Measurements from ENCODE around the gene TMCO4.

Gene TMCO4

DNA sequence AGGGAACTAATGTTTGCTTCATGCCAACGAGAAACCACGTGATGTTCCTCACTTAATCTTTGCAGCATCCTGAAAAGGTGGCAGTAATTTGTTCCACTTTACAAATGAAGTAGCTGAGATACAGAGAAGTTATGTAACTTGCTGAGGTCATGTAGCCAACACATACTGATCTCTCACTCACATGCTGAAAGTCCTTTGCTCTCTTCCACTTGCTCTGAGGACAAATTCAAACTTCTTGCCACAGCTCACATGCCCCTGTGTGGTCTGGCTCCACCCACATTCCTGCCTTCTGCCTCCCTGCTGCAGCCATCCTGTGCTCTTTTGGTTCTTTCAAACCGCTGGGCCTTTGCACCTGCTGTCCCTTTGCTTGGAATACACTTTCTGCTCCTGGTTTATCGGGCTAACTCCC lies 55.4 kb downstream of the TMCO4 start:
- DNase-seq, result peak in 1 of 2 donors; percentile 11

DNA sequence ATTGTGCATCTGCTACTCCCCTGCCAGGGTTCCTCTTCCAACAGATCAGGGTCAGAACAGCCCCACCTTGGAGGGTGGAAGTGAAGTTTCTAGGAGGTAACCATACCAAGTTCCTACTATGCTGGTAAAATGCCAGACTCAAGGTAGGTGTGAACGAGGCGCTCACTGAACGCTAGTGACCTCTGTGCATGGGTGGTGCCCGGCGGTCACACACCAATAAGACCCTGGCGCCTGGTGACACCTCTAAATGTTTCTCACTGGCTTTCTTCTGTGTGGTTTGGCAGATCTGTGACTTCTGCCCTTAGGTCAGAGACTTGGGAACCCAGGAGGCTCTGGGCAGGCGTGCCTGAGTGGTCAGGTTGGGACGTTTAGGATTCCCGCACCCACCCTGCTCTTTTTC lies 55.9 kb downstream of the TMCO4 start:
- no peak for DNase-seq

DNA sequence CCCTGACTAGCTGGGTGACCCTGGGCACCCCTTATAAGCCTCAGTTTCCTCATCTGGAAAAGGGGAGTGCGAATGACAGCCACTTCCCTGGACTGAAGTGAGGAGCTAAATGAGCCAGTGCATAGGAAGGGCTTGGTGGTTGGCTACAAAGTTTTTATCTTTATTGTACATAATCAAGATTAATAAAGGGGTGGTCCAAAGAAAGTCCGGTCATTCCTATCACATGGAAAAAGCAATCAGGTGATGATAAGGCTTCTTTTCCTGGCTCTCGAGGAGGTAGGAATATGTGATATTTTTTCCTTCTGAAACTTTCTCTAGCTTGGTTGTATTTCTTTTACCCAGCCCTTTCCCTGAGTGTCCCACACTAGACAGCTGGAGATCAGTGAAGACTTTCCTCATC lies 56.5 kb downstream of the TMCO4 start:
- no peak for DNase-seq

DNA sequence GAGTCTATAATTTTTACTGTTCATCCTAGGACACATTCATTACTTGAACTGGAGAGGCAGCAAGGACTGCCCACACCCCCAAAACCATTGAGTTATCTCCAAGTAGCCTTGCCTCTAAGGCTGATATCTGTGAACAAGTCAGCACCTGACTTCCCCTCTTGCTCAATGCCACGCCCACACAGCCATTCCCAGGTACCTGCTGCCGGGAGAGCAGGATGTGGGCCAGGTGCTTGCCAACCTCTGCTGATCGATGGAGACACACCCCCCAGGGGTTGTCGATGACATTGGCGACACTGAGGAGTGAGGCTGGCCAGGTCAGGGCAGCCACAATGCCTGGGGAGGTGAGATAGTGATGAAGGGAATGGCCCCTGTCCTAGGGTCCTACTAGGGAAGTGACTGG lies 60.1 kb downstream of the TMCO4 start:
- DNase-seq, result no peak

DNA sequence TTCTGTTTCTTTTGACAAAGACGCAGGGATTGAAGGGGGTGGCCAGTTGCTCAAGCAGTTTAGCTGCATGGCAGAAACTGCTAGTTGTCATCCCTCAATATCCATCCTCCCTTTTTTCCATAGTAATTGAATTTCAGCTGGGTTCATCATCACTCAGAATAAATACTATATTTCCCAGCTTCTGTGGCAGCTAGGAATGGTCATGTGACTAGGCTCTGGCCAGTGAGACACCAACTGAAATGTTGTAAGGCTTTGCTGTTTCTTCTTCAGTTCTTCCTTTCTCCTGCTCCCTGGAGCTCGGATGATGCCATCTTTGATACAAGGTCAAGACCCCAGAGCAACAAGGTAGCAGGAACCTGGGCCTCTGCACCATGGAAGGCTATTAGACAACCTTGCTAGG lies 61.0 kb downstream of the TMCO4 start:
- DNase-seq, result no peak

DNA sequence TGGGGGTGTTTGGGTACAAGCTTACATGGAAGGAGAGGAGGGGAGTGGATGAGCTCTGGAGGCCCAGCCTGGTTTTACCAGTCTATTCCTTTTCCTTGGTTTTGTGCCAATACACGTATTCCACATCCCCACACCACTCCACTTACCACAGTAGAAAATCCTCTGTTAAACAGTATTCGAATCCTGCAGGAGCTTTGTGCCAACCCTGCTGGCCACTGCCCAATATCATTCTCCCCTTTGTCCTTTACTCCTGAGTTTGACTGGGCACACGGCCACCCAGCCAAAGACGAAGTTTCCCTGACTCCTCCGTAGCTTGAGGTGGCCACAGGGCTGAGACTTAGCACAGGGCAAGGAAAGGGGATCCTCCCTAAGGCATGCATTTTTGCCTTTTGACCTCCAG lies 61.6 kb downstream of the TMCO4 start:
- DNase-seq, result no peak

DNA sequence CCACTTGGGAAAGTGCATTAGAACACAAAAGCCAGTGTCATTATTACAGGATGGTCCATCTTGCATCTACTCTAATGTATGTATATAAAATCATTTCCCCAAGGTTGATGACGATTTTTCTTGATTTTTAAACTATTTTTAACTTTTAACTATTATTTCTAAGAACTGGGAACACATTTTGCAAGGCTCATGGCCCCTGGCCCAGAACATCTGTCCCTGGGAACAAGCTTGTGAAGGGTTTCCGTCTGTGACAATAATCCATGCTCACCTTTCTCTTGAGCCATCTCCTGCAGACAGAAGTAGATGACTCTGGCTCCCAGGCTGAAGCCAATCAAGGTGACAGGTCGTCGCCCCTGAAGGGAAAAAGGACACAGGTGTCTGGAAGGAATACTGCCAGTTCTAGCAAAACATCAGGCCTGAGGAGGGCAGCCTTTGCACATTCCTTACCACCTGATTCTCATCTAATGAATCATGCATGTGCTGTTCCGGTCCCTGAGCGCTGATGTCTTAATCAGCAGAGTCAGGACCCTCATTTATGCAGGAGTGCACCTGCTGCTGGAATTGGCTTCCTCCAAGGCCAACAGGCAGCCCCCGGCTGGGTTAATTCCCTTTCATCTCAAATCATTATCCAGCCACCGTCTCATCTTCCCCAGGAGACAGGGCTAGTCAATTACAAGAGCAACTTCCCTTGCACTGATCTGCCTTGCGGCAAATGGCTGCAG lies 62.5 kb downstream of the TMCO4 start:
- no peak for DNase-seq

DNA sequence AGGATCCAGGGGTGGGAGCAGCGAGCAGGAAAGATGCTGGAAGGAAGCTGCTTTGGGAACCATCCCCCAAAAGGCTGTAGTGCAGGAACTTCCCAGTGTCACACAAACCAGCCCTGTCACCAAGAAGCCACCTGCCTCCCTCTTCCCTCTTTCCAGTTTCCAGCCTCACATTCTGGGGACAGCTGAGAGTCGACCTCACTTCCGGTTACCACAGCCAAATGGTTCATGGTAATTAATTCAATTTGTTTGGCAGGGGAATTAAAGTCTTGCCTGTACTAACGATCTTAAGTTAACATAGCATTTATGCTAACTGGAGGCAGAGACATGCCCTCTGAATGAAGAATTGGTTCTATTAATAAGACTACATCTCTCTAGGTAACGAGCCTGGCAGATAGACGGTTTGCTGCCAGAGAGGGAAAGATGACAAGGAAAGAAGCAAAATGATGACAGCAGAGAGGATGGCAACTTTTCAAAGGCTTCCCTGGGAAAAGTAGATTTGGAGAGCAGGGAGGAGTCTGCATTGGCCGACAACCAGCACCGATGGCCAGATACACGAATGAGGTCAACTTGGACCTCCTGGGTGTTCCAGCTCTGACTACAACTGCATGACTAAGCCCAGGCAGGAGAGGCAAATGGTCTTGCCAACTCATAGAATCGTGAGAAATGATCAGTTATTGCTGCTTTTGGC lies 64.1 kb downstream of the TMCO4 start:
- DNase-seq, result no peak

DNA sequence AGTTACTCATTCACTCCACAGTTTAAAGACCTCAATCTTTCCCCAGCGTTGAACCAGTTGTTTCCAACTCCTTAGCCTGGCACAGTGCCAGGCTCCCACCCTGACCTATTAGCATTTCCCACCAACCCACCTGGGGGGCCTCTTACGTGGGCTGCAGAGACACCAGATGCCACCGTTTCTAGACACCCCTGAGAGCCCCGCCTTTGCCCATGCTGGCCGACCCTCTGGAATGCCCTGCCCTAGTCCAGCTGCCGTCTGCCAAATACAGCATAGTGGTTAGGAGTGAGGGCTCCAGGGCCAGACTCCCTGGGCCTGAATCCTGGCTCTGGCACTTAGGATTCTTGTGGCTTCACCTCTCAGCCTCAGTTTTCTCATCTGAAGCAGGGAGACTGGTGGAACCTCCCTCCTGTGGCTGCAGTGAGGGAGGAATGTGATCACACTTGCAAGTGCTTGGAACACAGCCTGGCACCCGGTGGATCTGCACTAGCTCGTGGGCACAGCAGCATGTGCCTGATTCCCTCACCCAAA lies 65.2 kb downstream of the TMCO4 start:
- DNase-seq, result no peak

DNA sequence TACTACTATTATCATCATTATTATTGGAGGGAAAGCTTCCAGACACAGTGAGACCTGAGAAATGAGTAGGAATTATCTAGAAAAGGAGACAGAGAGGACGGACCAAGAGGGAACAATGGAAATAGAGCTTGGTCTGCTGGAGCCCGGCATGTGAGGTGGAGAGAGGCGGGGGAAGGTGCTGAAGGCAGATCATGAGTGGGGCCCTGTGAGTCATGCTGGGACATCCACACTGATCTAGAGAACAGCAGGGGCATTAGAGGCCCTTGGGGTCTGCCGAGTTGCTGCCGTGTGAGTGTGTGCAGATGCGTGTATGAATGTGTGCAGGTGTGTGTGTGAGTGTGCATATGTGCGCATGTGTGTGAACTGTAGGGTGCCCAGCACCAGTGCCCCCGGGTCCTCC lies 65.7 kb downstream of the TMCO4 start:
- no peak for DNase-seq

DNA sequence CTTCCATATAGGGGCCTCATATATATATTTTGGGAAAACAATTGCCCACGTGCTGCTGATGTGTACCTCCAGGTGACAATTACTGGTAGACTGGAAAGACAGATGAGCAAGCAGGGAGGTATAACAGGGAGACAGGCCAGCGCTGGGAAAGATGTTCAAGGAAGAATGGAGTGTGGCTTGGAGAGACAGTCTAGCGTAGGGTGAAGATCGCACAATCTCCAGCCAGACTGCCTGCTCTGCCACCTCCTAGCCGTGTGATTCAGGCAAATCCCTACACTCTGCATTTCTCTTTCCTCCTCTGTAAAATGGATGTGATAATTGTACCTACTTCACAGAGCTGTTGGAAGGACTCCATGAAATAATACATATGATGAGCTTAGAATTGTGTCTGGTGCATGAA lies 66.1 kb downstream of the TMCO4 start:
- no peak for DNase-seq

DNA sequence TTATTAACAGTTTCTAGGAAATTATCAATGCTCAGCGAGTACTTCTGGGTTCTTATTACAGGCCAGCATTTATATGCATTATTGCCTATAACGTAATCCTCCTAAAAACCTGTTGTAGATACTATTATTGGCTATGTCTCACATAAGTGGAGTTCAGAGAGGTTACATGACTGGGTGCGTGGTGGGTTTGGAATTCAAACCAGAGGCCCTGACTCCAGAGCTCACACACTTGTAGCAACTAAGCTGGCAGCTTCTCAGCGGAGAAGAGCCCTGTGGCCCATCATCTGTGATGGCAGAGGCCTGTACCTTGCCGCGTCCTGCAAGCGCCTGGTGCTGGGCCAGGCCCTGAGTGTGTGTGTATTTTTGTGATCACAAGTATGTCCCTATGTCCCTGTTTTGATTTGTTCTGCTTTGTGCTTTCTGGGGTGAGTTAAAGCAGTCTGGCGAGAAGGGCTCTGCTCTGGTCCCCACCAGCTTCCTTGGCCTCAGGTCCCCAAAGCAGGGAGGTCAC lies 68.3 kb downstream of the TMCO4 start:
- no peak for DNase-seq

DNA sequence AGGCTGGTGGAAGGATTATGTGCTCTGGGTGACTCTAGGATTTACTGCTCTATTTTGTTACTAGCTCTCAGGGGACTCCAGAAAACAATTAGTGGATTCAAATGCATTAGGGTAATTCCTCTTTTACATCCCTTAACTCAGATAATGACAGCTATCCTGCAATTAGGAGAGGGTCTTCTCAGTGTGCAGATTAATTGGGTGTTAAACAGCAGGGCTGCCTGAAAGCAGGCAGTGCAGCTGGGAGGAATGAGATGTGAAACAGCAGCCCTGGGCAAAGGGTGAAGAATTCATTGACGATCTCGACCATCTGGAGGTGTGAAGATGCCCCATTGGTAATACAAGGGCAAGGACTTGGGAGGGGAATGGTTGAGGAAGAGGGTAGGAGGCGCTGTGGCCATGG lies 68.9 kb downstream of the TMCO4 start:
- no peak for DNase-seq

DNA sequence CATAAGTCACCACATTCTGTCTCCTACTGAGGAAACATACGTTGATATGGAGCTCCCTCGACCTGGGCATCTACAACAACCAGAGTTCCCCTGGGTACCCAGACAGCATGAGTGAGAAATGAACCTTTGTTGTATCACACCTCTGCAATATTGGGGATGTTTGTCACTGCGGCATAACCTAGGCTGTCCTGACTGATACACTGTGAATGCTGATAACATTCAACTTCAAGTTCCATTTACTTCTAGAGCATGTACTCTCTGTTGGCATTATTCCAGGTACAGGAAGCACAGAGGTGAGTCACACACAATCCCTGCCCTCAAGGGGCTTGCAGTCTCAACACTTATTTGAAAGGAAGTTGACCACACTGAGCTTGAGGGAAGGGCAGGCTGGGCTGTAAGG lies 69.5 kb downstream of the TMCO4 start:
- no peak for DNase-seq

DNA sequence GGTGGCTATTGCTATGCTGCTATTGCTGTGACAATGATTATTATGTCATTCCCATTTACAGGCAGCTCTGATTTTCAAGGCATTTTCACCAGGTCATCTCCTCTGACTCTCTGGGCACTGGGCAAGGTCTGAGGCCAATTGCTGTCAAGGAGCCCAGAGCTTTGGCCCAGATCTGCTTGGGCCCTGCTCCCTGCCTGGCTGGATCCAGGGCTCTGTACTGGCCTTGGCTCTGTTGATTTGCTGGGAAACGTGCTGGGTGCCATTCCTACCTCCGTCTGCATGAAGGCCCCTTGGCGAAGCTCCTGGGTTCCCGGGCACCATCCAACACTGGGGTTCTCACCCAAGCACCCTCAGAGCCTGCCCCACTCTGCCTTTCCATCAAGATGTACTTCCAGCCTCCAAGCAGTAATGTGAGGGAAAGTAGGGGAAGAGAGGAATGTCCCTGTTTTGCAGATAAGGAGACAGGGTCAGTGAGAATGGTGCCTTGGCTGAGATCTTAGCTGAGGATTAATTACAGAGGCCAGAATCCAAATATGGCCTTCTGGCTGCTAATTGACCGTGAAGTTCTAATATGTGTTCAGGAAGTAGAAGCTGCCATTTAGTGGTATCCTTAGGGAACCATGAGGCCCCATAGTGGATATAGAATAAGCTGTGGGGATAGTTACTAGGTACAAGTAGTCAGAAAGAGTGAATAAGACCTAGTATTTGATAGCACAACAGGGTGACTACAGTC lies 71.1 kb downstream of the TMCO4 start:
- no peak for DNase-seq

DNA sequence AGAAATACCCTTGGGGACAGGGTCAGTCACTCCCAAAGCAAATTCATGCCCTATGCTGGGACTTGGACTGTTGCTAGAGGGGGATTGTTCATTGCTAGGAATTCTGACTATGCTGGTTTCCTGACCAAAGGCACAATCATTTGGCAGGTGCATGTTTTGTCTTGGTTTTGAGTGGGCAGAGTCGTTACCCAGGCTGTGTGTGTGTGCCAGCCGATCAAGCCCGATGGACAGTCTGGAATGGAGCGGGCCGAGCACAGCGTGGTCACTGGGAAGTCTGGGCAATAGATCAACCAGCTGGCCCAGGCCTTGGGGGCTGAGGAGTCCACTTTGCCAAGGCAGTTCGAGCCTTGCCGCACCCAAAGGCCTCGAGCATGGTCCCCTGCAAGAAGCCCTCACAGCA lies 74.1 kb downstream of the TMCO4 start:
- no peak for DNase-seq

DNA sequence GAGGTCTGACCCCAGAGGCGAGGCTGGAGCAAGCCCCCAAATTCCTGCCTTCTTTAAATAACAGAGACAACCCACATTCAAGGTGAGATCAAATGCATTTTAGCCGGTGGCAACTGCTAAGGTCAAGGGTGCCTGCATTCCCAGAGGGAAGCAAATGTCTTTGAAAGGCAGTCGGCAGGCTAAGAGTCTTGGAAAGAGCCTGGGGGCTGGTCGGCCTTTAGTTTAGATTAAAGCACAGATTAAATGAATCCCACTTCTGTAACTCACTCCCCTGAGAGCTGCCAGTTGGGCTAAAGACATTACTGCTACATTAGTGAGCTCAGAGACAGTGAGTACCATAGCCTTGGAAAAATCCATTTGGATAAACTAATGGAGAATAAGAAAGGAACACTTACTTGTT lies 75.8 kb downstream of the TMCO4 start:
- DNase-seq, result no peak

DNA sequence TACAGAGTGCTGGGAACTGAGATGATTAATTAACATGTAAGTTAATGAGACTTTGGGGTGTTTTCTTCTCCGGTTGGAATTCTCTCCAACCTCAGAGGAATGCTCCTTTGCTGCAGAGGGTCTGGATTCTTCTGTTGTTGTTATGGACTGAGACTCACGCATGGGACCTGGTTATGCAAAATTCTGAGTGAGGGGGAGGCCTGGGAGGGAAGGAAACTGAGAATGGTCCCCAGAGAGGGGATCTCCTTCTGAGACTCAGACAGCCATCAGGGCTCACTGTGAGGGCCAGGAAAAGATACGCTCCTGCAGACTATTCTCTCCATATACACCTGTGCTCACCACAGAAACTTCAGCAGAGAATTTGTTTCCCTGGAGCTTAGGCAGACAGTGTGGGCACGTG lies 78.7 kb downstream of the TMCO4 start:
- DNase-seq, result no peak

DNA sequence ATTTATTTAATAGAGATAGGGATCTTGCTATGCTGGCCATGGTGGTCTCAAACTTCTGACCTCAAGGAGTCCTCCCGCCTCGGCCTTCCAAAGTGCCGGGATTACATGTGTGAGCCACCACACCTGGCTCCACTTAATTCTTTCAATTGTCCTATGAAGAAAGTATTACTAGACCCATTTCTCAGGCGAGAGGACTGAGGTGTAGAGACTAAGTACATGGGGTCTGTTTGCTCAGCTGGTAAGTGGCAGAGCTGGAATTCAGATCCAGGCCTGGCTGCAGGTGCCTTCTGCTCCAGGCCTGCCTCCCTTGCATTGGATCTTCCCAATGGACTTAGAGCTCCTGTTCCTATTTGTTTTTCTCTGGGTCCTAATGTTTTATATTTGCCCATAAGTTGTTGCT lies 79.5 kb downstream of the TMCO4 start:
- DNase-seq, result no peak

DNA sequence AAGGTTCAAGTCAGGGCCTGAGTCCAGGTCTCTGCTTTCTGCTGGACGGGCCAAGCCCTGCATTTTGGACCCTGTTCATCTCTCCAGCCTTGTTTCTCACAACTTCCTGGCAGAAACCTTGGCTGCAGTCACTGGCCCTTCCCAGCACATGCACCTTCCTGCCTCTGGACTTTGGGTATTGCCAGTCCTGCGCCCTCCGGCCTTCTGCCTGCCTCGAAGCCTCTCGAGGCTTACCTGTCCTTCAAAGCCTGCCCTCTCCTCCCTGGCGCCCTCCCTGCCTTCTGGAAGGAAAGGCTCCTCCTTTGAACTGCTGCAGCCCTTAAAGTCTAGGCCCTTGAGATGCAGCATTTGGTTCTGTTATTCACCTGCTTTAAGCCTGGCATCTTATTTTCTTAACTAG lies 82.2 kb downstream of the TMCO4 start:
- DNase-seq, result no peak

DNA sequence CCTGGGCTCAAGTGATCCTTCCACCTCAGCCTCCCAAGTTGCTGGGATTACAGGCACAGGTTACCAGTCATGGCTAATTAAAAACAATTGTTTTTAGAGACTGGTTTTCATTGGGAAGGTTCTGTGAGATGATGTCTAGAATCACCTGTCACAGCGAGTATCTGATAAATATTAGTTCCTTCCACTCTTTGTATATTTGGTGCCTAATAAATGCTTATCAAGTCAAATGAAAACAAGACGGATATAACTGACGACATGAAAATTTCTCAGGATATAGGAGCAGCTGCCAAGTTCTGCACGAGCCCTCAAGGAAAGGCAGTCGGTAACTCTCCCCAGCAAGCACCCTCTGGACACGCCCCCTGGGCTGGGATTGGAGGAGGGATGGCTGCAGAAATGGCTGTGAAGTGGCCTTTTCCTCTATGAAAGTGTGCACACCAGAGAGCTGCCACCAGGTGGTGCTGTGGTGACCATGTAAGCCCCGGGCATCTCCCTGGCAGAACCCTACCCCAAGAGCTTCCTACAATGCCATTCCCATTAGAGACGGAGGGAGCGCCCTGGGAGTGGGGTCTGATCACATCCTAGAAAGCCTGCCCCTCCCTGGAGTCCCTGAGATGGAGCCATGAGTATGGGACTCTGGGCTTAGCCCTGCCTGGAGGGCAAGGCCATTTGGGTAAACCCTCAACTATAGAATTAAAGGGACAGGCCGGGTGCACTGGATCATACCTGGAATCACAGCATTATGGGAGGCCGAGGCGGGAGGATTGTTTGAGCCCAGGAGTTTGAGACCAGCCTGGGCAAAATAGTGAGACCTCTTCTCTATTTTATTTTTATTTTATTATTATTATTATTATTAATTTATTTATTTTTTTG lies 84.1 kb downstream of the TMCO4 start:
- peak; percentile 79 to 96 for DNase-seq

DNA sequence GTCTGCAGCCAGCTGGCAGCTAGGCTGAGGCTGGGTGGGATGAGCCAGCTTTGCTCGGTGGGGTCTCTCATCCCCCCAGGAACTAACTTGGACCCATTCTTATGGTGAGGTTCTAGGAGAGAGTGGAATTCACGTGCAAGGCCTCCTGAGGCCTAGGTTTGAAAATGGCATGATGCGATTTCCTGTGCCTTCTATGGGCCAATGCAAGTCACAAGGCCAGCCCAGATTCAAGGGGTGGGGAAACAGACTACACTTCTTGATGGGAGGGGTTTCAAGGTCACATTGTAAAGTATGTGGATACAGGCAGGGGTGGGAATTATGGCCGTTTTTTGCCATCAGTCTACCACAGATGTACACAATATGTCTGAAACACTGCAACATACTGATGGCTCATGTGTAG lies 86.8 kb downstream of the TMCO4 start:
- DNase-seq, result no peak

Data from inflammatory macrophage treated with lipopolysaccharide for 1 hour (primary cell).